Retinal pigment epithelial cell (primary cell): ENCODE data around the gene DHRS7.

ENCODE experiments used
- DNase-seq: peaks from one replicate; pipeline ENCODE4 v3.0.0-alpha.2; 2010; ENCODE audit warnings: low read depth
- H3K4me3 ChIP-seq: 2 replicates; pipeline ENCODE4 v1.5.1; 2011; ENCODE audit warnings: mild to moderate bottlenecking, low read length, control low read depth, moderate library complexity
- TF ChIP-seq, protein P1 (sequence below): conservative IDR thresholded peaks from 2 replicates; pipeline ENCODE4 v1.5.1; 2011; ENCODE audit warnings: low read depth, low read length, control low read depth, inconsistent platforms

Gene DHRS7

DNA sequence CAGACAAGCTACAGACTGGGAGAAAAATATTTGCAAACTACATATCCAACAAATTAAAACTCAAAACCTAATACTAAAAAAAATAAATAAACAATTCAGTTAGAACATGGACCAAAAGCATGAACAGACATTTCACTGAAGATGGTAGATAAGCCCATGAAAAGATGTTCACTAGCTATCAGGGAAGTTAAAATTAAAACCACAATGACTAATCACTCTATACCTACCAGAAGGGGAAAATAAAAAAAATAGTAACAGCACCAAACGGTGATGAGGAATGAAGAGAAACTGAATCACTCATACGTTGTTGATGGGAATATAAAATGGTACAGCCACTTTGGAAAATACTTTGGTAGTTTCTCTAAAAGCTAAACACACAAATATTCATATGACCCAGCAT lies 31.1 kb upstream of the DHRS7 start:
- no peak overlapping the region for H3K4me3 ChIP-seq

DNA sequence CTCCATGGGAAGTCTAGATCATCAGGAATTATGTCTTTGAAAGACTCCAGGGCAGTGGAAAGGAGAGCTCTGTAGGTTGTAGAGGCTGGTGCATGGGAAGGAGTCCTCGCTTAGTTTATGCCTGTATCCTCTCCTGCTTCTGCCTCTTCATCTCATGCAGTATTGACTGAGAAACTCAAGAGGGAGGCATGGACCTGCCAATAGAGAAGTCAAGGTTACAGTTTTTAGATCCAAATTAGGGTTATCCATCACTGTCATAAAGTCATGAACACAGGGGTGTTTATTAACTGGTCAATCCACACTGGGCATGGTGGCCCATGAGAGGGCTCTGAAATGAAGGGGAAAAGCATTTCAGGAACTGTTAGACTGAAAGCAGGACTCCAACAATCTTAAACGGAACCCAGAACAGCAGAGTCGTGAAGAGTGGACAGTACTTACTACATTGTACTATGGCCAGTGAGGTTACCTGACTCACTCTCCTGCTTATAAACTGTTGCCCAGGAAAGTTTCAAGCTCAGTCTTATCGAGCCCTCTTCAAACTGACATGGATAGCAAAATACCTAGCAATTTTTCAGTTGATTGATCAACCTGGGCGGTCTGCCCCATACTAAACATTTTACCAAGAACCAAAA lies 30.1 kb upstream of the DHRS7 start:
- no peak overlapping the region for H3K4me3 ChIP-seq
- TF ChIP-seq, protein P1, sequence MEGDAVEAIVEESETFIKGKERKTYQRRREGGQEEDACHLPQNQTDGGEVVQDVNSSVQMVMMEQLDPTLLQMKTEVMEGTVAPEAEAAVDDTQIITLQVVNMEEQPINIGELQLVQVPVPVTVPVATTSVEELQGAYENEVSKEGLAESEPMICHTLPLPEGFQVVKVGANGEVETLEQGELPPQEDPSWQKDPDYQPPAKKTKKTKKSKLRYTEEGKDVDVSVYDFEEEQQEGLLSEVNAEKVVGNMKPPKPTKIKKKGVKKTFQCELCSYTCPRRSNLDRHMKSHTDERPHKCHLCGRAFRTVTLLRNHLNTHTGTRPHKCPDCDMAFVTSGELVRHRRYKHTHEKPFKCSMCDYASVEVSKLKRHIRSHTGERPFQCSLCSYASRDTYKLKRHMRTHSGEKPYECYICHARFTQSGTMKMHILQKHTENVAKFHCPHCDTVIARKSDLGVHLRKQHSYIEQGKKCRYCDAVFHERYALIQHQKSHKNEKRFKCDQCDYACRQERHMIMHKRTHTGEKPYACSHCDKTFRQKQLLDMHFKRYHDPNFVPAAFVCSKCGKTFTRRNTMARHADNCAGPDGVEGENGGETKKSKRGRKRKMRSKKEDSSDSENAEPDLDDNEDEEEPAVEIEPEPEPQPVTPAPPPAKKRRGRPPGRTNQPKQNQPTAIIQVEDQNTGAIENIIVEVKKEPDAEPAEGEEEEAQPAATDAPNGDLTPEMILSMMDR = no peak
- DNase-seq = no peak

More for the DNA sequence above, 31.1 kb upstream of the DHRS7 start:
- DNase-seq = no peak
- TF ChIP-seq, protein P1 = no peak

DNA sequence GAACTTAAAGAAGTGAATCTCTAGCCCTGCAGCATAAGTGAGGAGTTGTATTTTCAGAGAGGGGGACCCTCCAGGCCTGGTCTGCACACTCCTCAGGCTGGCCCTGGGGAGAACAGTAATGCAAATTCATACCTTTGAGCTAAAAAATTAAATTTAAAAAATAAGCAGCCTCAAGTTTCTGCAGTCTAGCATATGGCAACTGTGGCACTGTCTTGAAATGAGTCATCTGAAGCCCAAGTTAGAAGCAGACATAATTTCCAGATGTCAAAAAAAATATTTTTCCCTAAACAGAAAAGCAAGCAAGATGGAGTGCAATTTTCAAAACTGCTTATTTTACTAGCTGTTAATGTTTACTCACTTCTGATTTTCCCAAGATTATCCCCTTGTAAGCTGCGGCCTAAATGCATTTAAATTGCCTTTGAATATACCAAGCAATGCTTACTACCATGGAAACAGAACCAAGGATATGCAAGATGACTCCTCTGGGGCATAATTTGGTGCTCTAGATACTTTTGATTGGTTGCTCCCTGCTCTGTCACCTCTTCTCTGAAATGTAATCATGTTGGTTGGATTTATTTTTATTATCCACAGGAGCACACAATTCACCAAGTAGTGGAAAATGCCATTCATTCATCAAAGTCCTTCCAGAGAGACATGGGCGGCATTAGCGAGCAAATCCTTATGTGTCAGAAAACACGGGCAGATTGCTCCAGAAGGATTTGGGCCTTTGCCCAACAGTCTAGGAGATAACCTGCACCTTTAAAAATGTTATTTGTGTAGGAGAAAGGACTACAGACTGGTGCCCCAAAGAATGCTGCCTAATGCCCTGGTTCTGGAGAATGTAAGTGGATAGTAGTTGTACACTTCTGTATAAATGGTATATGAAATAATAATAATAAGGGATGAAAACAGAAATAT lies 25.0 kb upstream of the DHRS7 start:
- no peak for DNase-seq
- no peak overlapping the region for H3K4me3 ChIP-seq
- TF ChIP-seq, protein P1 = no peak

DNA sequence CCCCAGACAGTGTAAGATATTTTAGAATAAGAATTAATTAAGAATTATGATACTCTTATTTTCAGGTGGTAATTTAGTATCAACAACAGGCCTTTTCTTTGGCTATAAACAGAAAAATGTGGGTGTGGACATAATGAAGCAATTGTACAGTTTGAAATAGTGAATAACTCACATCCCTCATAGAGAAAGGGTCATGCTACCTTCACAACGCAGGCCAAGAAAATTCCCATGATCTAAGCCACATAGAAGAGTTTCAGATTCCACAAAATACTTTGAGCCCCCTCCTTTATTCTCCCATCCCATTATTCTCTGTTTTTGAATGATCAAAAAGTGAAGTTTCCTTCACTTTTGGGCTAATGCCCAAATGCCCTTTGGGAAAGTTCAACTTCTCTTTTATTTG lies 23.5 kb upstream of the DHRS7 start:
- H3K4me3 ChIP-seq = no peak overlapping the region
- no peak for DNase-seq
- TF ChIP-seq, protein P1 = no peak

DNA sequence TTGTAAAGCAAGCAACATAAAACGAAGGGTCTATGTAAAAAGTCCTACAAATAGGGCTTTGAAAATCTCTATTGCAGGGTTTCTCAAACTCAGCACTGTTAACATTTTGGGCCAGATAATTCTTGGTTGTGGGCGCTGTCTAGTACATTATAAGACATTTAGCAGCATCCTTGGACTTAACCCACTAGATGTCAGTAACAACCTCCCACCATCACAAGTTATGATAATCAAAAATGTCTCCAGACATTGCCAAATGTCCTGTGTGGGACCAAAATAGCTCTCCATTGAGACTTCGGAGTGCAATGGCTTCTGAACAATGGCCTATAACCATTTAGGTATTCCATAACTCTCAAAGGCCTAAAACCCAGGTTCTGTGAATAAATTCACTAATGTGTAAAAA lies 22.9 kb upstream of the DHRS7 start:
- TF ChIP-seq, protein P1 = peak; percentile 16
- DNase-seq = no peak
- H3K4me3 ChIP-seq = no peak overlapping the region

DNA sequence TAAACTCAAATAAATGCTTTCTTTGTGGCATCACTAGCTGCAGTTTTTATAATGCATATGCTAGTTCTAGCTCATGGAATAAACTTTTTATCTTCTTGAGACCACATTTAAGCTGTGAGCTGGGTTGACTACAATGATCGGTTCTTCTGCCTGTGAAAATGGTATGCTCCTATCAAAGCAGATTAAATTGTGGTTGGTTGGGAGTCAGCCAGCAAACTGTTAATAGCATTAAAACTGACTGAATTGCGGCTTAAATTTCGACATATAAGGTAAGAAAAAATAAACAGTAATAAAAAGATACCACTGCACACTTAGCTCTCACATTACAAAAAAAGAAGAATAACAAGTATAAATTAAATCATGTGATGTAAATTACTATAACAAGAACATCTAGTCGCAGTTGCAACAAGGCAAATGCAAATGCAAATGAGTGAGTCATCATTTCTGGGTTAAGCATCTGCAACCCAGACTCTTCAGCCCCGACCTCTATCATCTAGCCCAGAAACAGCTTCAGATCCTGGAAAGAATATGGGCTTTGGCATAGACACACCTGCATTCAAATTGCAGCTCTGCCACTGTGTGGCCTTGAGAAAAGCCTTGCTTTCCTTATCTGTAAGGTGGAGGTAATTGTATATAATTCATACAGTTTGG lies 19.8 kb upstream of the DHRS7 start:
- H3K4me3 ChIP-seq = no peak overlapping the region
- peak; percentile 56 for DNase-seq
- TF ChIP-seq, protein P1 = no peak
